ENCODE measurements around the gene GRK5.
"Not testable (repeated sequence)": the region's sequence is repeated elsewhere in the genome, so short reads cannot be mapped to it uniquely, and the experiment has no call there.

GRK5 gene

GRCh38 chr10:119456435-119456810, 249.1 kb downstream of the GRK5 start:
- no peak overlapping the region for H3K9ac ChIP-seq (ENCODE audit: low read length in 5 of 5)
- H3K9me3 ChIP-seq (ENCODE audit: control insufficient read depth in 5 of 5, low read length in 5 of 5): no peaks in the 10 kb centered on the region
- H3K4me3 ChIP-seq (ENCODE audit: low read depth in 1 of 5, low read length in 5 of 5): no peak overlapping the region
- no peaks in the 10 kb centered on the region for H3K27me3 ChIP-seq (ENCODE audit: control insufficient read depth in 5 of 5, insufficient read depth in 4 of 5, low read length in 5 of 5)
- H3K36me3 ChIP-seq (ENCODE audit: control insufficient read depth in 5 of 5, insufficient read depth in 5 of 5, low read length in 5 of 5): peaks cover 0 to 63% (median 42%) of the 10 kb centered on the region in 5 donors
- H3K27ac ChIP-seq (ENCODE audit: low read depth, low read length): no peak overlapping the region
- no peaks in the 10 kb centered on the region for H3K4me1 ChIP-seq (ENCODE audit: control insufficient read depth in 5 of 5, insufficient read depth in 5 of 5, low read length in 5 of 5)

- H3K4me3 ChIP-seq (ENCODE audit: low read depth in 1 of 5, low read length in 5 of 5): no peak overlapping the region
- no peaks in the 10 kb centered on the region for H3K4me1 ChIP-seq (ENCODE audit: control insufficient read depth in 5 of 5, insufficient read depth in 5 of 5, low read length in 5 of 5)
- H3K9ac ChIP-seq (ENCODE audit: low read length in 5 of 5): no peak overlapping the region
- peaks cover 0 to 3% (median 0%) of the 10 kb centered on the region in 5 donors for H3K9me3 ChIP-seq (ENCODE audit: control insufficient read depth in 5 of 5, low read length in 5 of 5)
- no peak overlapping the region for H3K27ac ChIP-seq (ENCODE audit: low read depth, low read length)
- peaks cover 0 to 46% (median 28%) of the 10 kb centered on the region in 5 donors for H3K36me3 ChIP-seq (ENCODE audit: control insufficient read depth in 5 of 5, insufficient read depth in 5 of 5, low read length in 5 of 5)
- H3K27me3 ChIP-seq (ENCODE audit: control insufficient read depth in 5 of 5, insufficient read depth in 4 of 5, low read length in 5 of 5): no peaks in the 10 kb centered on the region
Observed at GRCh38 chr10:119457966-119458766, 250.8 kb downstream of the GRK5 start.

- H3K36me3 ChIP-seq (ENCODE audit: control insufficient read depth in 5 of 5, insufficient read depth in 5 of 5, low read length in 5 of 5): peaks cover 0 to 31% (median 12%) of the 10 kb centered on the region in 5 donors
- H3K27me3 ChIP-seq (ENCODE audit: control insufficient read depth in 5 of 5, insufficient read depth in 4 of 5, low read length in 5 of 5): no peaks in the 10 kb centered on the region
- no peak overlapping the region for H3K4me3 ChIP-seq (ENCODE audit: low read depth in 1 of 5, low read length in 5 of 5)
- H3K9ac ChIP-seq (ENCODE audit: low read length in 5 of 5): no peak overlapping the region
- H3K27ac ChIP-seq (ENCODE audit: low read depth, low read length): no peak overlapping the region
- no peaks in the 10 kb centered on the region for H3K4me1 ChIP-seq (ENCODE audit: control insufficient read depth in 5 of 5, insufficient read depth in 5 of 5, low read length in 5 of 5)
- peaks cover 0 to 3% (median 0%) of the 10 kb centered on the region in 5 donors for H3K9me3 ChIP-seq (ENCODE audit: control insufficient read depth in 5 of 5, low read length in 5 of 5)
Observed at GRCh38 chr10:119459681-119460340, 252.4 kb downstream of the GRK5 start.

GRCh38 chr10:119460369-119461195, 253.2 kb downstream of the GRK5 start:
- Histone ChIP-seq H3K4me3 (ENCODE audit: low read depth in 1 of 5, low read length in 5 of 5) (no peak overlapping the region), H3K27me3 (ENCODE audit: control insufficient read depth in 5 of 5, insufficient read depth in 4 of 5, low read length in 5 of 5) (no peaks in the 10 kb centered on the region), H3K36me3 (ENCODE audit: control insufficient read depth in 5 of 5, insufficient read depth in 5 of 5, low read length in 5 of 5) (peaks cover 0 to 28% (median 12%) of the 10 kb centered on the region in 5 donors), H3K4me1 (ENCODE audit: control insufficient read depth in 5 of 5, insufficient read depth in 5 of 5, low read length in 5 of 5) (no peaks in the 10 kb centered on the region), H3K9ac (ENCODE audit: low read length in 5 of 5) (no peak overlapping the region), H3K9me3 (ENCODE audit: control insufficient read depth in 5 of 5, low read length in 5 of 5) (peaks cover 0 to 3% (median 0%) of the 10 kb centered on the region in 5 donors), H3K27ac (ENCODE audit: low read depth, low read length) (no peak overlapping the region)

GRCh38 chr10:119461380-119461779, 254.0 kb downstream of the GRK5 start:
- H3K9me3 ChIP-seq (ENCODE audit: control insufficient read depth in 5 of 5, low read length in 5 of 5): peaks cover 0 to 3% (median 0%) of the 10 kb centered on the region in 5 donors
- peaks cover 0 to 6% (median 0%) of the 10 kb centered on the region in 5 donors for H3K27me3 ChIP-seq (ENCODE audit: control insufficient read depth in 5 of 5, insufficient read depth in 4 of 5, low read length in 5 of 5)
- peaks cover 0 to 4% (median 0%) of the 10 kb centered on the region in 5 donors for H3K4me1 ChIP-seq (ENCODE audit: control insufficient read depth in 5 of 5, insufficient read depth in 5 of 5, low read length in 5 of 5)
- H3K4me3 ChIP-seq (ENCODE audit: low read depth in 1 of 5, low read length in 5 of 5): no peak overlapping the region
- H3K9ac ChIP-seq (ENCODE audit: low read length in 5 of 5): no peak overlapping the region
- peaks cover 0 to 20% (median 5%) of the 10 kb centered on the region in 5 donors for H3K36me3 ChIP-seq (ENCODE audit: control insufficient read depth in 5 of 5, insufficient read depth in 5 of 5, low read length in 5 of 5)
- H3K27ac ChIP-seq (ENCODE audit: low read depth, low read length): no peak overlapping the region

GRCh38 chr10:119461923-119462322, 254.6 kb downstream of the GRK5 start:
- no peak overlapping the region for H3K4me3 ChIP-seq (ENCODE audit: low read depth in 1 of 5, low read length in 5 of 5)
- H3K9me3 ChIP-seq (ENCODE audit: control insufficient read depth in 5 of 5, low read length in 5 of 5): peaks cover 0 to 3% (median 0%) of the 10 kb centered on the region in 5 donors
- H3K27ac ChIP-seq (ENCODE audit: low read depth, low read length): no peak overlapping the region
- peaks cover 0 to 6% (median 0%) of the 10 kb centered on the region in 5 donors for H3K27me3 ChIP-seq (ENCODE audit: control insufficient read depth in 5 of 5, insufficient read depth in 4 of 5, low read length in 5 of 5)
- H3K9ac ChIP-seq (ENCODE audit: low read length in 5 of 5): no peak overlapping the region
- peaks cover 0 to 7% (median 0%) of the 10 kb centered on the region in 5 donors for H3K4me1 ChIP-seq (ENCODE audit: control insufficient read depth in 5 of 5, insufficient read depth in 5 of 5, low read length in 5 of 5)
- peaks cover 0 to 16% (median 4%) of the 10 kb centered on the region in 5 donors for H3K36me3 ChIP-seq (ENCODE audit: control insufficient read depth in 5 of 5, insufficient read depth in 5 of 5, low read length in 5 of 5)

- no peak overlapping the region for H3K4me3 ChIP-seq (ENCODE audit: low read depth in 1 of 5, low read length in 5 of 5)
- no peak overlapping the region for H3K27ac ChIP-seq (ENCODE audit: low read depth, low read length)
- peaks cover 0 to 3% (median 0%) of the 10 kb centered on the region in 5 donors for H3K9me3 ChIP-seq (ENCODE audit: control insufficient read depth in 5 of 5, low read length in 5 of 5)
- peaks cover 0 to 7% (median 0%) of the 10 kb centered on the region in 5 donors for H3K4me1 ChIP-seq (ENCODE audit: control insufficient read depth in 5 of 5, insufficient read depth in 5 of 5, low read length in 5 of 5)
- peaks cover 0 to 6% (median 0%) of the 10 kb centered on the region in 5 donors for H3K27me3 ChIP-seq (ENCODE audit: control insufficient read depth in 5 of 5, insufficient read depth in 4 of 5, low read length in 5 of 5)
- H3K36me3 ChIP-seq (ENCODE audit: control insufficient read depth in 5 of 5, insufficient read depth in 5 of 5, low read length in 5 of 5): peaks cover 0 to 10% (median 0%) of the 10 kb centered on the region in 5 donors
- H3K9ac ChIP-seq (ENCODE audit: low read length in 5 of 5): no peak overlapping the region
Observed at GRCh38 chr10:119462773-119463172, 255.4 kb downstream of the GRK5 start.

- not testable (repeated sequence) for H3K27ac ChIP-seq (ENCODE audit: low read depth, low read length); H3K27me3 ChIP-seq (ENCODE audit: control insufficient read depth in 5 of 5, insufficient read depth in 4 of 5, low read length in 5 of 5); H3K4me3 ChIP-seq (ENCODE audit: low read depth in 1 of 5, low read length in 5 of 5); H3K4me1 ChIP-seq (ENCODE audit: control insufficient read depth in 5 of 5, insufficient read depth in 5 of 5, low read length in 5 of 5); H3K9me3 ChIP-seq (ENCODE audit: control insufficient read depth in 5 of 5, low read length in 5 of 5); H3K9ac ChIP-seq (ENCODE audit: low read length in 5 of 5); H3K36me3 ChIP-seq (ENCODE audit: control insufficient read depth in 5 of 5, insufficient read depth in 5 of 5, low read length in 5 of 5)
Observed at GRCh38 chr10:119463195-119463594, 255.8 kb downstream of the GRK5 start.

- no peak overlapping the region for H3K27ac ChIP-seq (ENCODE audit: low read depth, low read length)
Observed at GRCh38 chr10:119465085-119465484, 257.7 kb downstream of the GRK5 start.

More at GRCh38 chr10:119465085-119465484, 257.7 kb downstream of the GRK5 start:
- Histone ChIP-seq H3K9me3 (ENCODE audit: control insufficient read depth in 5 of 5, low read length in 5 of 5) (peaks cover 0 to 6% (median 0%) of the 10 kb centered on the region in 5 donors), H3K27me3 (ENCODE audit: control insufficient read depth in 5 of 5, insufficient read depth in 4 of 5, low read length in 5 of 5) (peaks cover 0 to 12% (median 2%) of the 10 kb centered on the region in 5 donors), H3K4me3 (ENCODE audit: low read depth in 1 of 5, low read length in 5 of 5) (no peak overlapping the region), H3K9ac (ENCODE audit: low read length in 5 of 5) (no peak overlapping the region), H3K4me1 (ENCODE audit: control insufficient read depth in 5 of 5, insufficient read depth in 5 of 5, low read length in 5 of 5) (peaks cover 0 to 7% (median 0%) of the 10 kb centered on the region in 5 donors), H3K36me3 (ENCODE audit: control insufficient read depth in 5 of 5, insufficient read depth in 5 of 5, low read length in 5 of 5) (no peaks in the 10 kb centered on the region)
